ENCODE measurements around the gene POLR3F.

POLR3F gene

DNA sequence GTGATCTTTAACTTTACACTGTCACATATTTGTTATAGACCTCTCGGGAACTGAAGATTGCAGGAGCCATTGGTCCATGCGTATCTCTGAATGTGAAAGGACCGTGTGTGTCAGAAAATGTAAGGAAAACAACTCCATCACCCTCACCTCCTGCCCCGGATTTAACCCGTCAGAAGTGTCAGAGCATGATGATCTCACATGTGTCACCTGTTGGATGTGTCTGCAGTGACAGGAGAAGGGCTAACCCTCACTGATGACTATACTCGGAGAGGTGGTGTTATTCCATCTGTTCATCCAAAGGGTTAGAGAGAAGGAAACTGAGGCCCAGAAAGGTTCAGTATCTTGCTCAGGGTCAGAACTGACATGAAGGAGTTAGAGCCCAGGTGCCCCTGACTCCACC, 65.4 kb downstream of the POLR3F start:
- H3K4me2 ChIP-seq: no peak overlapping the region
- no peak overlapping the region for H3K9ac ChIP-seq
- no peak overlapping the region for H3K27ac ChIP-seq
- H3K4me3 ChIP-seq (IDR thresholded peaks at IDR 0.05; ENCODE audit: insufficient read depth, low read depth, low read length): no peak overlapping the region
- TF ChIP-seq, protein P1, sequence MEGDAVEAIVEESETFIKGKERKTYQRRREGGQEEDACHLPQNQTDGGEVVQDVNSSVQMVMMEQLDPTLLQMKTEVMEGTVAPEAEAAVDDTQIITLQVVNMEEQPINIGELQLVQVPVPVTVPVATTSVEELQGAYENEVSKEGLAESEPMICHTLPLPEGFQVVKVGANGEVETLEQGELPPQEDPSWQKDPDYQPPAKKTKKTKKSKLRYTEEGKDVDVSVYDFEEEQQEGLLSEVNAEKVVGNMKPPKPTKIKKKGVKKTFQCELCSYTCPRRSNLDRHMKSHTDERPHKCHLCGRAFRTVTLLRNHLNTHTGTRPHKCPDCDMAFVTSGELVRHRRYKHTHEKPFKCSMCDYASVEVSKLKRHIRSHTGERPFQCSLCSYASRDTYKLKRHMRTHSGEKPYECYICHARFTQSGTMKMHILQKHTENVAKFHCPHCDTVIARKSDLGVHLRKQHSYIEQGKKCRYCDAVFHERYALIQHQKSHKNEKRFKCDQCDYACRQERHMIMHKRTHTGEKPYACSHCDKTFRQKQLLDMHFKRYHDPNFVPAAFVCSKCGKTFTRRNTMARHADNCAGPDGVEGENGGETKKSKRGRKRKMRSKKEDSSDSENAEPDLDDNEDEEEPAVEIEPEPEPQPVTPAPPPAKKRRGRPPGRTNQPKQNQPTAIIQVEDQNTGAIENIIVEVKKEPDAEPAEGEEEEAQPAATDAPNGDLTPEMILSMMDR (conservative IDR thresholded peaks at IDR 0.05; ENCODE audit: low read depth, low read length): no peak
- H3K27me3 ChIP-seq (ENCODE audit: insufficient read depth, low read depth): no peaks in the 10 kb centered on the region
- H3K79me2 ChIP-seq (ENCODE audit: insufficient read depth, low read depth): no peaks in the 10 kb centered on the region
- no peak overlapping the region for H2AFZ ChIP-seq (ENCODE audit: low read depth)
- no peaks in the 10 kb centered on the region for H3K36me3 ChIP-seq (ENCODE audit: insufficient read depth)
- H4K20me1 ChIP-seq (ENCODE audit: insufficient read depth): no peaks in the 10 kb centered on the region
- H3K4me1 ChIP-seq (ENCODE audit: low read depth, poor library complexity, severe bottlenecking): no peaks in the 10 kb centered on the region

DNA sequence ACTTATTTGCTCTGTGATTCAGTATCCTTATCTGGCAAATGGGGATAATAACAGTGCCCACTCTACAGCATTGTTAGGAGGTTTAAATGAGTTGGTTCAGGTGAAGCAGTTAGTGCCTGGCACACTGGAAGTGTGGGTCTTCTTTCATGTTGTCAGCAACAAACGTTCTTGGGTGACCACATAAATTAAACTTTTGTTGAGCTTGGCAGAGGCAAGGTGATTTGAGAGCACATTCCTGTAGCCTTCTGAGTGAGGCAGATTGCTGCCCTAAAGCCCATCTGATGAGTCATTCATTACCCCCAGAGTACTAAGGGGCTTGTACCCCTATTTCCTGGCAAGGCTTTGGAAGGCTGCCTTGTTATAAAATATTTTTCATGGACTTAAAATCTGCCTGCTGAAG, 66.3 kb downstream of the POLR3F start:
- no peak overlapping the region for H3K9ac ChIP-seq

DNA sequence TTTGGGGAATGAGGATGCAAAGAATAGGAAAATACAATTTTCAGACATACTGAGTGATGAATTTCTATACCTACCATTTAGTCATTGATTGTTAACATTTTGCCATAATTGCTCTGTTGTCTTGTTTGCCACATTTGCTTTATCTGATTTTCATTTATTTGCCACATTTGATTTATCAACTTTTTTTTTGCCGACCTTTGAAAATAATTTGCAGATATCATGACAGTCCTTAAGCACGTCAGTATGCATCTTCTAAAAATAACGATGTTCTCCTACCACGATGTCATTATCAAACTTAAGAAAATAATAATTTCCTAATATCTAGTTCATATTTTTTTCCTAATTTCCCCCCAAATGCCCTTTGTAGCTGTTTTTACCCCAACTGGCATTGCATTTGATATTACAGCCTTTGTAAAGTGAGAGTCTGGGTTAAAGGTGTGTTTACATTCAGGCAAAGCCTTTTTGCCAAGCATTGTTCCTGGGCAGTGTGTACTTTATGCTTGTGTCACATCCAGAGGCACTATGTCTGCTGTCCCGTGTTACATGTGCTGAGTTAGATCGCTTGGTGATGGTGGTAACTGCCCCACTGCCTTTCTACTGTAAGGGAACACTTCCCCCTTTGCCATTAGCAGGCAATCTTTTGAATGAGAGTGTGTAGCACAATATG, 66.9 kb downstream of the POLR3F start:
- Histone ChIP-seq H3K4me1 (ENCODE audit: low read depth, poor library complexity, severe bottlenecking) (no peaks in the 10 kb centered on the region), H3K27ac (no peak overlapping the region), H3K4me2 (no peak overlapping the region), H3K27me3 (ENCODE audit: insufficient read depth, low read depth) (no peaks in the 10 kb centered on the region), H3K79me2 (ENCODE audit: insufficient read depth, low read depth) (no peaks in the 10 kb centered on the region), H2AFZ (ENCODE audit: low read depth) (no peak overlapping the region), H3K9ac (no peak overlapping the region), H3K36me3 (ENCODE audit: insufficient read depth) (no peaks in the 10 kb centered on the region), H4K20me1 (ENCODE audit: insufficient read depth) (no peaks in the 10 kb centered on the region), H3K4me3 (IDR thresholded peaks at IDR 0.05; ENCODE audit: insufficient read depth, low read depth, low read length) (no peak overlapping the region)
- TF ChIP-seq, protein P1 (conservative IDR thresholded peaks at IDR 0.05; ENCODE audit: low read depth, low read length): no peak

More for the DNA sequence above, 66.3 kb downstream of the POLR3F start:
- no peaks in the 10 kb centered on the region for H3K79me2 ChIP-seq (ENCODE audit: insufficient read depth, low read depth)
- TF ChIP-seq, protein P1 (conservative IDR thresholded peaks at IDR 0.05; ENCODE audit: low read depth, low read length): no peak
- no peak overlapping the region for H3K27ac ChIP-seq
- no peaks in the 10 kb centered on the region for H3K4me1 ChIP-seq (ENCODE audit: low read depth, poor library complexity, severe bottlenecking)
- H4K20me1 ChIP-seq (ENCODE audit: insufficient read depth): no peaks in the 10 kb centered on the region
- no peaks in the 10 kb centered on the region for H3K27me3 ChIP-seq (ENCODE audit: insufficient read depth, low read depth)
- H3K4me3 ChIP-seq (IDR thresholded peaks at IDR 0.05; ENCODE audit: insufficient read depth, low read depth, low read length): no peak overlapping the region
- H3K4me2 ChIP-seq: no peak overlapping the region
- no peak overlapping the region for H2AFZ ChIP-seq (ENCODE audit: low read depth)
- no peaks in the 10 kb centered on the region for H3K36me3 ChIP-seq (ENCODE audit: insufficient read depth)
